ENCODE data around the gene TNS3. TPM values are rescaled to one million over a fixed set of nuclear protein-coding genes. Genes with fewer than 3 reads are reported as not detected.

TNS3 gene
- total RNA-seq, 3 donors from 2014 or later, result 69.1 to 98.9 (median 69.9) TPM

DNA sequence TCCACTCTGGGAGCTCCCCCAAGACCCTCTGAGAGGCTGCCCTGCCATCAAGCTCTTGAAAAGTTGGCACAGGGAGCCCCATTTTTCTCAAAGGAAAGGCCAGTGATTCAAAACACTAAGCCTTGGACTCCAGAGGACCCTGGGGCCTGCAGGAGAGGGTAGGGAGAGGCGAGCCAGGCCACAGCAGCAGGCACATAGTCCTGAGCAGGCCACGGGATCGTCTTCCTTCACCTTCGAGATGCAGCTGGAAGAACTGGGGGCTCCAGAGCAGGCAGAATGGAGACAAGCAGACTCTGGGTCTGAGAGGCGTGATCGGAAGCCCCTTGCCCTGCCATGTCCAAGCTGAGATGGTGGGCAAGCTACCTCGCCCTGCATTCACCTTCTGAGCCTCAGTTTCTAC, 13.9 kb downstream of the TNS3 start:
- Histone ChIP-seq H3K9me3 (no peaks in the 10 kb centered on the region), H3K4me3 (no peak overlapping the region), H3K36me3 (ENCODE audit: low read depth) (no peaks in the 10 kb centered on the region), H3K4me1 (ENCODE audit: low read depth) (peaks cover 29% of the 10 kb centered on the region)
- DNase-seq (peak in 1 of 3 donors; percentile 14), ATAC-seq (no peak)
- intact Hi-C loops (cut with DNase I, micrococcal nuclease), result no loop called here
- TF ChIP-seq, protein P1, sequence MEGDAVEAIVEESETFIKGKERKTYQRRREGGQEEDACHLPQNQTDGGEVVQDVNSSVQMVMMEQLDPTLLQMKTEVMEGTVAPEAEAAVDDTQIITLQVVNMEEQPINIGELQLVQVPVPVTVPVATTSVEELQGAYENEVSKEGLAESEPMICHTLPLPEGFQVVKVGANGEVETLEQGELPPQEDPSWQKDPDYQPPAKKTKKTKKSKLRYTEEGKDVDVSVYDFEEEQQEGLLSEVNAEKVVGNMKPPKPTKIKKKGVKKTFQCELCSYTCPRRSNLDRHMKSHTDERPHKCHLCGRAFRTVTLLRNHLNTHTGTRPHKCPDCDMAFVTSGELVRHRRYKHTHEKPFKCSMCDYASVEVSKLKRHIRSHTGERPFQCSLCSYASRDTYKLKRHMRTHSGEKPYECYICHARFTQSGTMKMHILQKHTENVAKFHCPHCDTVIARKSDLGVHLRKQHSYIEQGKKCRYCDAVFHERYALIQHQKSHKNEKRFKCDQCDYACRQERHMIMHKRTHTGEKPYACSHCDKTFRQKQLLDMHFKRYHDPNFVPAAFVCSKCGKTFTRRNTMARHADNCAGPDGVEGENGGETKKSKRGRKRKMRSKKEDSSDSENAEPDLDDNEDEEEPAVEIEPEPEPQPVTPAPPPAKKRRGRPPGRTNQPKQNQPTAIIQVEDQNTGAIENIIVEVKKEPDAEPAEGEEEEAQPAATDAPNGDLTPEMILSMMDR (IDR thresholded peaks at IDR 0.05), result no peak

DNA sequence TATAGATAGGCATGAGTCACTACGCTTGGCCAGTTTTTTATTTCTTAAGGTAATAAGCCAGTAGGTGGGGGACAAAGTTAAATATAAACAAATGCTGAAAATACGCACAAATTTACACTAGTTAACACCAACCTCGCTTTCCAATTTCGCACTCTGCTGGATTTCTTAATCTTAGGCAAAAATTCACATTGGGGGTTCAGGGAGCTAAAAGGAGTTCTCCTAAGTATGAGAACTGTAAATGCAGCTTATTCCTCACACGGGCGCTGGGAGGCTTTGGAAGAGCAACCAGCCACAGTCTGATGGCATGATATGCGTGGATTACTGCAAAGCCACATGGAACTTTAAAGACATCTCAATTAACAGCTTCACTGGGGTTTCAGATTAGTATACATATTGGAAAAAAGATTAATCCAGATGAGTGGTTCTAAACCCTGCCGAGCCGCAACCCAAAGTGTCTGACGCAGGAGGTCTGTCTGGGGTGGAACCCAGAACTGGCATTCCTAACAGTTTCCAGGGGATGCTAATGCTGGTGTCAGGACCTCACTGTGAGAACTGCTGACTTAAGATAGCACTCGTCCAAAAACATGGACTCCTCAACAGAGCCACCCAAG, 16.2 kb downstream of the TNS3 start:
- TF ChIP-seq, protein P1 (IDR thresholded peaks at IDR 0.05), result no peak

DNA sequence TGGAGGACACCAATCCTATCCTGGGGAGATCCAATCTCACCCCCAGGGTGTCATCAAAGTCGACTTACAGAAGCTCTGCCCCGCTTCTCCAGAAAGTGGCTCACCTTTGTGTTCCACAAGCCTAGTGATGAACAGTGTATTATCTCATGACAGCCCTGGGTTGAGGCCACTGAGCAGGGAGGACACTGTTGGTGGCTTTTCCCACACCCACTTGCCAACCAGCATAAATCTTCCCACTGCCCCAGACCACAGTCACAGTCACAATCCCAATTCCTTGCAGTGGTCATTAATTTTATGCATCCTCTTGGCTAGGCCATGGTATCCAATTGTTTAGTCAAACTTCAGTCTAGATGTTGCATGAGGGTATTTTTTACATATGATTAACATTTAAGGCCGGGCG, 18.4 kb downstream of the TNS3 start:
- DNase-seq, result no peak
- H3K4me3 ChIP-seq, result no peak overlapping the region
- no peaks in the 10 kb centered on the region for H3K4me1 ChIP-seq (ENCODE audit: low read depth)
- no peaks in the 10 kb centered on the region for H3K36me3 ChIP-seq (ENCODE audit: low read depth)
- H3K9me3 ChIP-seq, result no peaks in the 10 kb centered on the region
- ATAC-seq, result no peak
- TF ChIP-seq, protein P1 (IDR thresholded peaks at IDR 0.05), result no peak
- intact Hi-C loops (cut with DNase I, micrococcal nuclease), result no loop called here

More for the DNA sequence above, 16.2 kb downstream of the TNS3 start:
- intact Hi-C loops (cut with DNase I, micrococcal nuclease), result no loop called here
- DNase-seq (peak in 1 of 3 donors; percentile 6), ATAC-seq (no peak)
- Histone ChIP-seq H3K4me1 (ENCODE audit: low read depth) (peaks cover 9% of the 10 kb centered on the region), H3K9me3 (no peaks in the 10 kb centered on the region), H3K36me3 (ENCODE audit: low read depth) (no peaks in the 10 kb centered on the region), H3K4me3 (no peak overlapping the region)

DNA sequence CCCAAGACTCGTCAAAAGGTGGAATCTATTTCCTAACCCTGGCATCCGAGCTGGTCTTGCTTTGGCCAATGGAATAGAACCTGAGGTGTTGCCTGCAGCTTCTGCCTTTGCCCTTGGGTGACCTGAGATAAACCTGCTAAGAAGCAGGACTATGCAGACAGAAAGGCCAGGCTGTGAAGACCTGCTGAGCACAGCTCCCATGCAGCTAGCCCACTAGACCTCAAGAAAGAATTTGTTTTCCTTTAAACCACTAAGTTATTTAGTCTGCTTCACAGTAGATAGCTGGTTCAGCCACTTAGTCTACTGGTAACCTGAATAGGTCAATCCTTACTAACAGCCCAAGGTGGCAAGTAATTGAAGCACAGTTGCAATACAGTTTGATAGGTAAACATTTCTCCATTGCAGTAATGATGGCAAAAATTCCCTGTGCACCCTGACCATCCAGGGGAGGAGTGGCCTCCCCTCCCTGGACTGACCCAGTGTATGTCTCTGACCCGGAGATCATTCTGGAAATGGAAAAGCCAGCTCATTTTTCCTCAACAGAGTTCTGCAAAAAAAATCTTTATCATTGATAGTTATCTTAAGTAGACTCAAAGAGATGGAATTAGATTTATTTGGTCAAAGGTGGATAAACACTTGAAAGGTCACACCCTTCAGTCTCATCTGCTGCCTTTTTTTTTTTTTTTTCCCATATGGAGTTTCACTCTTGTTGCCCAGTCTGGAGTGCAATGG, 20.0 kb downstream of the TNS3 start:
- intact Hi-C loops (cut with DNase I, micrococcal nuclease), result no loop called here
- H3K9me3 ChIP-seq, result no peaks in the 10 kb centered on the region
- H3K4me1 ChIP-seq (ENCODE audit: low read depth), result peaks cover 3% of the 10 kb centered on the region
- ATAC-seq (no peak), DNase-seq (no peak)
- no peak overlapping the region for H3K4me3 ChIP-seq
- TF ChIP-seq, protein P1 (IDR thresholded peaks at IDR 0.05), result no peak
- H3K36me3 ChIP-seq (ENCODE audit: low read depth), result no peaks in the 10 kb centered on the region

DNA sequence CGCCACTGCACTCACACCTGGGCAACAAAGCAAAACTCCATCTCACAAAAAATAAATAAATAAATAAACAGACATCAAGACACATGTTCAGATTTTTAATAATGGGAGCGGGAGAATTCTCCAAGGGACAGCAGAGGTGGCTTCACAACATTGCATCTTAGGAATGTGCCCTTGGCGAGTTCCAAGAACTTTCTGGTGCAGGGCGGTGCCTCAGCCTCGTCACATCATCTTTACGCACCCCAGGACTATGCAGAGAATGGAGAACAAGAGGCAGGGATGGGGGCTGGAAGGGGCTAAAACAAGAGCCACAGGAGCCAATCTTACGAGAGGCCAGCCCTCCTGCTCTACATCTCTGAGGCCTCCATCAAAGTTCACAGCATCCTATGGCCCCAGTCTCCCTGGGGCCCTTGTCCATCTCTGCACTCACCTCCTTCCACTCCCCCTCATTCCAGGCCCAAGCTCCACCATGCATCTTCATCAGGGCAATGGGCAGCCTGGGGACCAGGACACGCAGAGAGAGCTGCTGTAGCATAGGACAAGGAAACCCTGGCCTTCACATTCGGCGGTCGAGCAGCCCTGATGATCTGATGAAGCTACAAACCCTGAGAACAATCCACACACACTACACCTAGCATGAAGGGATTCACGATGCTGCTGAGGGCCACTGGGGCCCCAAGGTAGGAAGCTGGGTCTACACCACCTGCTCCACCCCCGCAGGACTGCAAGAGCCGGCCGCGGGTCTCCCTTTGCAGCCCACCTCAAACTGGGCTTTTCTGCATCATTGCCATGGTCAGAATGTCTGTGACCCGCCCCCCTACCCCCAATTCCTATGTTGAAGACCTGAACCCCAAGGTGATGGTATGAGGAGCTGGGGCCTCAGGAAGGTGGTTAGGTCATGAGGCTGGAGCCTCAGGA, 22.3 kb downstream of the TNS3 start:
- ATAC-seq, result no peak
- intact Hi-C loops (cut with DNase I, micrococcal nuclease), result no loop called here
- Histone ChIP-seq H3K36me3 (ENCODE audit: low read depth) (no peaks in the 10 kb centered on the region), H3K4me1 (ENCODE audit: low read depth) (peaks cover 3% of the 10 kb centered on the region), H3K4me3 (no peak overlapping the region), H3K9me3 (no peaks in the 10 kb centered on the region)
- peak in 1 of 3 donors; percentile 10 for DNase-seq
- TF ChIP-seq, protein P1 (IDR thresholded peaks at IDR 0.05), result no peak

All from mucosa of descending colon (tissue), 3 donors.